Measurements from ENCODE around the gene ITPK1.
"Not testable (repeated sequence)": the region's sequence is repeated elsewhere in the genome, so short reads cannot be mapped to it uniquely, and the experiment has no call there.

Gene ITPK1

GRCh38 chr14:93115821-93116675 is at the start of gene ITPK1:
ITPK1 (minus strand) TSS chr14:93115925; CDS start chr14:93115163, 762 bp downstream.
- peak; percentile 35 for DNase-seq

- DNase-seq, result peak; percentile 76
These were observed 47.8 kb upstream of the ITPK1 start for GRCh38 chr14:93163564-93163963.

GRCh38 chr14:93161411-93161940 is 45.8 kb upstream of the ITPK1 start:
- no peak for DNase-seq

GRCh38 chr14:93160353-93160801 is 44.7 kb upstream of the ITPK1 start:
- peak; percentile 36 for DNase-seq

GRCh38 chr14:93159625-93160352 is 44.1 kb upstream of the ITPK1 start:
- not testable (repeated sequence) for DNase-seq

- not testable (repeated sequence) for DNase-seq
These were observed 42.6 kb upstream of the ITPK1 start for GRCh38 chr14:93158349-93158748.

- no peak for DNase-seq
These were observed 41.1 kb upstream of the ITPK1 start for GRCh38 chr14:93156693-93157369.

GRCh38 chr14:93155667-93156066 is 39.9 kb upstream of the ITPK1 start:
- peak; percentile 11 for DNase-seq

- peak; percentile 61 for DNase-seq
These were observed 37.4 kb upstream of the ITPK1 start for GRCh38 chr14:93153121-93153520.

- DNase-seq, result peak; percentile 77
These were observed 34.8 kb upstream of the ITPK1 start for GRCh38 chr14:93150227-93151208.

GRCh38 chr14:93148979-93149378 is 33.3 kb upstream of the ITPK1 start:
- DNase-seq, result no peak

- DNase-seq, result no peak
These were observed 30.4 kb upstream of the ITPK1 start for GRCh38 chr14:93146119-93146518.

GRCh38 chr14:93142854-93143652 is 27.3 kb upstream of the ITPK1 start:
- no peak for DNase-seq

GRCh38 chr14:93137864-93138263 is 22.1 kb upstream of the ITPK1 start:
- DNase-seq, result no peak

GRCh38 chr14:93136508-93136907 is 20.8 kb upstream of the ITPK1 start:
- not testable (repeated sequence) for DNase-seq

GRCh38 chr14:93136009-93136408 is 20.3 kb upstream of the ITPK1 start:
- no peak for DNase-seq

- DNase-seq, result no peak
These were observed 19.7 kb upstream of the ITPK1 start for GRCh38 chr14:93135399-93135798.

GRCh38 chr14:93133464-93133863 is 17.7 kb upstream of the ITPK1 start:
- DNase-seq, result peak; percentile 92

- DNase-seq, result peak; percentile 47
These were observed 16.8 kb upstream of the ITPK1 start for GRCh38 chr14:93132472-93133065.

GRCh38 chr14:93131257-93131820 is 15.6 kb upstream of the ITPK1 start:
- DNase-seq, result not testable (repeated sequence)

Data from MV-4-11 (cell line).